Thymus (tissue), 11 donors: ENCODE data around the gene CLEC10A. TPM values are rescaled to one million over a fixed set of nuclear protein-coding genes. Genes with fewer than 3 reads are reported as not detected.
"Not testable (repeated sequence)": the region's sequence is repeated elsewhere in the genome, so short reads cannot be mapped to it uniquely, and the experiment has no call there.

Experiments used
- DNase-seq, 9 donors: peaks; one replicate each; pipeline ENCODE4 v3.0.0-alpha.2; 2013; ENCODE audit warnings: low spot score in 9 of 9, low read depth in 6 of 9, missing footprints in 1 of 9
- H3K27ac ChIP-seq, 2 donors: one replicate each; pipeline ENCODE4 v1.5.1; 2013; ENCODE audit warnings: control low read depth in 1 of 2, low read depth in 1 of 2, low read length in 1 of 2, mild to moderate bottlenecking in 1 of 2, moderate library complexity in 1 of 2
- H3K27me3 ChIP-seq, 2 donors: one replicate each; pipeline ENCODE4 v1.5.1; 2013; ENCODE audit warnings: low read length in 1 of 2; ENCODE audit not compliant: control insufficient read depth in 2 of 2, insufficient read depth in 1 of 2
- H3K36me3 ChIP-seq, 2 donors: one replicate each; pipeline ENCODE4 v1.5.1; 2013; ENCODE audit warnings: low read length in 1 of 2, mild to moderate bottlenecking in 1 of 2, moderate library complexity in 1 of 2; ENCODE audit not compliant: control insufficient read depth in 2 of 2, insufficient read depth in 2 of 2
- H3K4me1 ChIP-seq, 2 donors: one replicate each; pipeline ENCODE4 v1.5.1; 2013; ENCODE audit warnings: low read length in 2 of 2; ENCODE audit not compliant: control insufficient read depth in 2 of 2, insufficient read depth in 2 of 2
- H3K4me3 ChIP-seq, 2 donors: one replicate each; pipeline ENCODE4 v1.5.1; 2013; ENCODE audit warnings: low read length in 2 of 2, control low read depth in 1 of 2, mild to moderate bottlenecking in 1 of 2
- H3K9me3 ChIP-seq, 2 donors: one replicate each; pipeline ENCODE4 v1.5.1; 2013; ENCODE audit warnings: low read length in 1 of 2, mild to moderate bottlenecking in 1 of 2; ENCODE audit not compliant: control insufficient read depth in 2 of 2, insufficient read depth in 1 of 2
- WGBS: extraction: QIAGEN DNeasy Blood & Tissue Kit; methylation state at CpG from one replicate; pipeline ENCODE4 v1.1.7; 2013; 5-methylcytosine and 5-hydroxymethylcytosine counted together
- polyA plus RNA-seq: library from polyadenylated mRNA; stranded (reverse); fragments of 200-250 nt; gene quantifications from one replicate; pipeline ENCODE4 v1.2.3, GENCODE V29; 2013
- total RNA-seq: library from RNA; stranded (reverse); fragments of 120-200 nt; gene quantifications from one replicate; pipeline ENCODE4 v1.2.4, GENCODE V29; 2013
- donor health status: healthy.

CLEC10A gene
- total and polyA plus RNA-seq, 2 donors = 8.6 to 11.2 TPM

GRCh38 chr17:7067198-7067597, 12.9 kb downstream of the CLEC10A start:
- no peaks in the 10 kb centered on the region for H3K9me3 ChIP-seq
- DNase-seq = no peak
- H3K36me3 ChIP-seq = no peaks in the 10 kb centered on the region
- peaks cover 2 to 10% of the 10 kb centered on the region in 2 donors for H3K27me3 ChIP-seq
- no peak overlapping the region for H3K27ac ChIP-seq
- H3K4me1 ChIP-seq = no peaks in the 10 kb centered on the region
- H3K4me3 ChIP-seq = no peak overlapping the region
- WGBS = 94% methylated on average over 1 of the region's 1 CpG

DNA sequence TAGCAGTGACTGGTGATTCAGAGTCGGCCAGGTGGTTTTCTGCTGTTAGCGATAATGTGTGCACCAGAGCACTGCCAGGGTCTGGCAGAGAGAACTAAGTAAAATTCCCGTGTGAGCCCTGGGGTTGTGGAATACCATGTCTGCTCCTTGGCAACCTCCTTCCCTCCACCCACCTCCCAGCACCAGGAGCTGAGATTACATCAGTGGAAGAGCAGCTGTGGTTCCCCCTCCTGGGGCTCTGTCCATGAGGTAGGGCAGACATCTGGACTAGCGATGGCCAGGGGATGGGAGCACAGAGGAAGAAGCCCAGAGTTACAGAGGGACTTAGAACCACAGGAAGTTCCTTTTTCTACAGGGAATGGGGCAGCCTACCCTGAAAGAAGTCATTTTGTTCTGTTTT, 15.8 kb downstream of the CLEC10A start:
- Histone ChIP-seq H3K27me3 (peaks cover 2 to 5% of the 10 kb centered on the region in 2 donors), H3K27ac (no peak overlapping the region)
- no peak for DNase-seq

DNA sequence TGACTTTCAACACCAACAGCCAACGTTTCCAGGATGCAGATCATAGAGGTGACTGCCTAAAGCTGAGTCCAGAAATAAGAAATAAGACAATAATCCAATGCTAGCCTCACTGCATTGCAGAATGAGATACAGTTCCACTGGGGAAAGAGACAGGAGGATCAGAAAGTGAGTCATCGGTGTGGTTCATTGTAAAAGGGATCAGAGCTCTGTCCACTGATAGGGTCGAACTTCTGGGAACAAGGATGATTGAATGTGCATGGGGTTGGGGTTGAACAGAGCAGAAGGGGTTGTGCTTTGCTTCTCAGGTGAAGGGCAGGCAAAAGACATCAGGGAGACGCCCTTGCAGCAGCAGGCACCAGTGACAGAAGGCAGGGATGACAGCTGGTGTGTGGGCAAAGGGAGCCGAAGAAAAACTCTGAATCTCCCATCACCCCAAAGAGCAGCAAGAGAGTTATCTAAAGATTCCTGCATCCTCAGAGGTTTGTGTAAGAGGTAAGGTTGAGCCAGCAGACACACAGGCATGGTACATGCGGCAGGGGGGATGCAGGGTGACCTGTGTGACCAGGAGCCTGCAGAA, 16.4 kb downstream of the CLEC10A start:
- peaks cover 2 to 5% of the 10 kb centered on the region in 2 donors for H3K27me3 ChIP-seq
- H3K27ac ChIP-seq = no peak overlapping the region
- DNase-seq = no peak
- H3K4me1 ChIP-seq = no peaks in the 10 kb centered on the region
- H3K9me3 ChIP-seq = no peaks in the 10 kb centered on the region
- no peaks in the 10 kb centered on the region for H3K36me3 ChIP-seq
- whole genome bisulfite sequencing = 92% methylated on average over 6 of the region's 6 CpGs
- H3K4me3 ChIP-seq = no peak overlapping the region

More for the DNA sequence above, 15.8 kb downstream of the CLEC10A start:
- no peaks in the 10 kb centered on the region for H3K36me3 ChIP-seq
- no peak overlapping the region for H3K4me3 ChIP-seq
- 90% methylated on average over 4 of the region's 4 CpGs for WGBS
- no peaks in the 10 kb centered on the region for H3K9me3 ChIP-seq
- H3K4me1 ChIP-seq = no peaks in the 10 kb centered on the region

GRCh38 chr17:7060165-7060891, 19.7 kb downstream of the CLEC10A start:
- WGBS = 62% methylated on average over 6 of the region's 6 CpGs
- Histone ChIP-seq H3K9me3 (no peaks in the 10 kb centered on the region), H3K36me3 (no peaks in the 10 kb centered on the region), H3K4me1 (no peaks in the 10 kb centered on the region), H3K4me3 (no peak overlapping the region), H3K27me3 (peaks cover 2% of the 10 kb centered on the region in 2 donors), H3K27ac (no peak overlapping the region)
- no peak for DNase-seq

DNA sequence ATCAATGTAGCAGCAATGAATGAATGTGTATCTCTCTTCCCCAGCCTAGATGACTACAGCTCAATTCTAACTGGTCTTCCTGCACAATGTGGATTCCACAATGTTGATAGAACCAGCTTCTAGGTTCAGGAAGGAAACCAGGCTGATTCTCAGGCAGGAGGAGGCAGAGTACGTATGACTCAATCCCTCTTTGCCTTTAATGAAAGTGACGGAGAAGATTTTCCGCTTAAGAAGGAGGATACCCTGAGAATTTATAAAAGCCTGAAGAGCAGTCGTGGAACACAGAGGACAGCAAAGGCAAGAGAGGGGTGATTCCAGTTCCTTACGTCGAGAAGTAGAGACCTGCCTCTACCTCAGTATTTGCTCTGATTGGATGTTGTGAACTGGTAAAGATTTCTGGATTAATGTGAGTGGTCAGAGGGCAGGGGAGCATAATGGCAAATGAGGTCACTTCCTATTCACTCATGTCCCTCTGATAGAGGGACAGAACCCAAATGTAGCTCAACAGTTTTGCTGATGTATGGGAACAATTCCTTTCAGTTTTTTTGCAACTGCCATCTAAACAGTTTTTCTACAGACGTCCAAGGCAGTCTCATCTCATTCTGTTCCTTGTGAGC, 21.1 kb downstream of the CLEC10A start:
- no peaks in the 10 kb centered on the region for H3K36me3 ChIP-seq
- H3K9me3 ChIP-seq = no peaks in the 10 kb centered on the region
- H3K27me3 ChIP-seq = peaks cover 0 to under 1% of the 10 kb centered on the region in 2 donors
- H3K4me3 ChIP-seq = no peak overlapping the region
- WGBS = 88% methylated on average over 7 of the region's 7 CpGs
- H3K27ac ChIP-seq = no peak overlapping the region
- DNase-seq = no peak
- H3K4me1 ChIP-seq = no peaks in the 10 kb centered on the region

GRCh38 chr17:7056386-7056785, 23.7 kb downstream of the CLEC10A start:
- H3K9me3 ChIP-seq = no peaks in the 10 kb centered on the region
- H3K27me3 ChIP-seq = peaks cover 0 to 2% of the 10 kb centered on the region in 2 donors
- no peaks in the 10 kb centered on the region for H3K36me3 ChIP-seq
- H3K4me3 ChIP-seq = no peak overlapping the region
- H3K27ac ChIP-seq = no peak overlapping the region
- 92% methylated on average over 4 of the region's 4 CpGs for WGBS
- no peak for DNase-seq
- no peaks in the 10 kb centered on the region for H3K4me1 ChIP-seq

GRCh38 chr17:7050583-7050982, 29.5 kb downstream of the CLEC10A start:
- not testable (repeated sequence) for H3K4me3 ChIP-seq, H3K9me3 ChIP-seq, H3K36me3 ChIP-seq, DNase-seq, H3K27ac ChIP-seq
- 93% methylated on average over 9 of the region's 9 CpGs for WGBS
- peaks cover 2 to 33% of the 10 kb centered on the region in 2 donors for H3K27me3 ChIP-seq
- H3K4me1 ChIP-seq = peaks cover 7 to 11% of the 10 kb centered on the region in 2 donors

DNA sequence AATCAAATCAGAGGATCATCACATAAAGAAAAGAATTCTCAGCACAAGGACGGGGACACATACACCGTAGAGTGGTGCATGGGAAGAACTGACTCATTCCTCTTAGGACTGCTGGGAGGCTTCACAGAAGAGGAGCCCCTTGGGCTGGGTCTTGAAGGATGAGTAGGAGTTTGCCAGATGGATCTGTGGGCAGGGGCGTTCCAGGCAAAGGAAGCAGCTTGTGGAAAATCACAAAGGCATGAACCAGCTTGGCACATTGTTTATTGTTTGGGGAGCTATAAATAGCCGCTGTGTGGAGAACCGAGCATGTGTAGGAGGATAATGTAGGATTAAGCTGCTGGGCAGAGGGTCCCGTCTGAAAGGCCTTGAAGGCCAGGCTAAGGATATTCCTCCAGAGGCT, 31.1 kb downstream of the CLEC10A start:
- no peaks in the 10 kb centered on the region for H3K36me3 ChIP-seq
- DNase-seq = no peak
- peaks cover 7 to 14% of the 10 kb centered on the region in 2 donors for H3K4me1 ChIP-seq
- peaks cover 14 to 49% of the 10 kb centered on the region in 2 donors for H3K27me3 ChIP-seq
- H3K4me3 ChIP-seq = no peak overlapping the region
- peaks cover 0 to 3% of the 10 kb centered on the region in 2 donors for H3K9me3 ChIP-seq
- WGBS = 97% methylated on average over 6 of the region's 6 CpGs
- no peak overlapping the region for H3K27ac ChIP-seq

- Histone ChIP-seq H3K36me3 (no peaks in the 10 kb centered on the region), H3K4me1 (peaks cover 11 to 28% of the 10 kb centered on the region in 2 donors), H3K9me3 (peaks cover 0 to 12% of the 10 kb centered on the region in 2 donors), H3K4me3 (no peak overlapping the region), H3K27ac (no peak overlapping the region), H3K27me3 (peaks cover 27 to 63% of the 10 kb centered on the region in 2 donors)
- 92% methylated on average over 6 of the region's 6 CpGs for WGBS
- DNase-seq = no peak
Measured at GRCh38 chr17:7047566-7047965, 32.5 kb downstream of the CLEC10A start.
